ENCODE data around the gene SNX25. TPM values are rescaled to one million over a fixed set of nuclear protein-coding genes. Genes with fewer than 3 reads are reported as not detected.
A peak's percentile ranks its signal among the peaks of the same experiment; 100 is the strongest.

The SNX25 gene
- total and polyA plus RNA-seq, 2 experiments from 2014 or later = 6.9 to 25.0 TPM

DNA sequence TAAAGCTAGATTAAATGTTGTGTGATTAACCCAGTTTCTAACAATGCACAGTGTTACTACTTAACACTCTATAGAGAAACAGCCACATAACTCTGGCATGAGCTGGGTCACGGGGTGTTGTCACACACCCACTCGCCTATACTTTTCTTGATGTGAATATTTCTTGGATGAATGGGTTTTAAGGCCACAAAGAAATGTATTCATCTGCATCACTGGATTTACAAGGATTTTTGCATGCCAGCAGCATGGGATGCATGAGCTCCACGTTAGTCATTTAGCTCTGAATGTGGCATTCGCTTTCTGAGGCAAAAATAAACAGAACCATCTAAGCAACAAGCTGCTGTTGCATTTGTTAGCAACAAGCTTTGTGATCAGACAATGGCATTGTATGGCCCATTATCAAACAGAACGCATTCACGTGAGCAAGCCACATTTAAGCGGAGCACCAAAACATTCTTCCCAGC is 96.6 kb downstream of the SNX25 start (continued):
- TF ChIP-seq, protein P1, sequence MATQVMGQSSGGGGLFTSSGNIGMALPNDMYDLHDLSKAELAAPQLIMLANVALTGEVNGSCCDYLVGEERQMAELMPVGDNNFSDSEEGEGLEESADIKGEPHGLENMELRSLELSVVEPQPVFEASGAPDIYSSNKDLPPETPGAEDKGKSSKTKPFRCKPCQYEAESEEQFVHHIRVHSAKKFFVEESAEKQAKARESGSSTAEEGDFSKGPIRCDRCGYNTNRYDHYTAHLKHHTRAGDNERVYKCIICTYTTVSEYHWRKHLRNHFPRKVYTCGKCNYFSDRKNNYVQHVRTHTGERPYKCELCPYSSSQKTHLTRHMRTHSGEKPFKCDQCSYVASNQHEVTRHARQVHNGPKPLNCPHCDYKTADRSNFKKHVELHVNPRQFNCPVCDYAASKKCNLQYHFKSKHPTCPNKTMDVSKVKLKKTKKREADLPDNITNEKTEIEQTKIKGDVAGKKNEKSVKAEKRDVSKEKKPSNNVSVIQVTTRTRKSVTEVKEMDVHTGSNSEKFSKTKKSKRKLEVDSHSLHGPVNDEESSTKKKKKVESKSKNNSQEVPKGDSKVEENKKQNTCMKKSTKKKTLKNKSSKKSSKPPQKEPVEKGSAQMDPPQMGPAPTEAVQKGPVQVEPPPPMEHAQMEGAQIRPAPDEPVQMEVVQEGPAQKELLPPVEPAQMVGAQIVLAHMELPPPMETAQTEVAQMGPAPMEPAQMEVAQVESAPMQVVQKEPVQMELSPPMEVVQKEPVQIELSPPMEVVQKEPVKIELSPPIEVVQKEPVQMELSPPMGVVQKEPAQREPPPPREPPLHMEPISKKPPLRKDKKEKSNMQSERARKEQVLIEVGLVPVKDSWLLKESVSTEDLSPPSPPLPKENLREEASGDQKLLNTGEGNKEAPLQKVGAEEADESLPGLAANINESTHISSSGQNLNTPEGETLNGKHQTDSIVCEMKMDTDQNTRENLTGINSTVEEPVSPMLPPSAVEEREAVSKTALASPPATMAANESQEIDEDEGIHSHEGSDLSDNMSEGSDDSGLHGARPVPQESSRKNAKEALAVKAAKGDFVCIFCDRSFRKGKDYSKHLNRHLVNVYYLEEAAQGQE (IDR thresholded peaks at IDR 0.05; ENCODE audit: unreplicated experiment) = no peak

DNA sequence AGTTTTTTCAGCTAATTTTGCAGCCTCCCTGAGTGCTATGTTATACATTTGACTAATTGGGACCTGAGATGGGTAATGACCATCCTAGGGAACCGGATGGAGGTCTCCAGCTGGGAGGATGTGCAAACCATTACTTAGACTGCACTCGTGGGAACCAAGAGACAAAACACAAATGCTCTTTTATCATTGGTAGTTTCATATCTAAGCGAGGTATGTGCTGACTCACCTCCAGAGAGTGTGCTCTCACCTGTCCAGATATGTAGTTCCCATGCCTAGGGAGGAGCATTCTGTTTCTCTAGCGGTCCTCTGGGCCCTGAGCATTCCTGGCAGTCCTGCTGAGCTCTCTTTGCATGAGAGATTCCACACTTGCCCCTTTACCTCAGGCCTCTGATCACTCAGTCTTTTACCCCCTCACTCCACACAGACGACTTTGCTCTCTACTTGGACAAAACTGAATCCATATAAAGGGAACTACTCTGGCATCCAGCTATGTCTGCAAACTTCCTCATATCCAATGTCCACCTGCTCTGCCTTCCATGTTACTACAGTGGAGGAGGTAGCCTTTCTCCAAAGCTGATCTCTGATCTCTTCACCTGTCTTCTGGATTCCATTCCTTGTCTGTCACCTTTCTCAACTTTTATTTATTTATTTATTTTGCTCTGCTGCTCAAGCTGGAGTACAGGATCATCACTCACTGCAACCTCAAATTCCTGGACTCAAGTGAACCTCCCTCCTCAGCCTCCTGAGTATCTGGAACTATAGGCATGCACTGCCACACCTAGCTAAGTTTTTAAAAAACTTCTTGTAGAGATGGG is 97.9 kb downstream of the SNX25 start:
- H3K36me3 Mint-ChIP-seq (ENCODE audit: low read depth) = peaks cover 5% of the 10 kb centered on the region; the same call in 2 of the 3 replicates
- H3K36me3 ChIP-seq (ENCODE audit: insufficient read depth) = no peaks in the 10 kb centered on the region
- H3K79me2 ChIP-seq (replicated peaks; ENCODE audit: insufficient read depth) = no peaks in the 10 kb centered on the region
- 0 out of 2 replicates have a peak, but pooled peaks cover 2% of the 10 kb centered on the region for H3F3A ChIP-seq (replicated peaks; ENCODE audit: low read depth)
- DNase-seq (ENCODE audit: low spot score) (peak; percentile 51), ATAC-seq (peak; percentile 56)
- no peak overlapping the region for H2AFZ ChIP-seq
- no peaks in the 10 kb centered on the region for H3K27me3 ChIP-seq (ENCODE audit: insufficient read depth)
- H4K20me1 ChIP-seq (replicated peaks; ENCODE audit: insufficient read depth) = no peaks in the 10 kb centered on the region
- H3K4me3 Mint-ChIP-seq = no peak overlapping the region
- H3K9me2 ChIP-seq (ENCODE audit: insufficient read depth) = no peaks in the 10 kb centered on the region
- peaks cover 34% of the 10 kb centered on the region for H3K4me1 Mint-ChIP-seq
- H3K27ac ChIP-seq (ENCODE audit: low read depth) = peak overlapping the region; percentile 94
- peaks cover 2% of the 10 kb centered on the region for H3K27me3 Mint-ChIP-seq (ENCODE audit: insufficient read depth, low read depth, poor library complexity)
- peak overlapping the region; percentile 0; the same call in 1 of the 2 replicates for H3K4me2 ChIP-seq
- H3K4me1 ChIP-seq (ENCODE audit: insufficient read depth) = peaks cover 30% of the 10 kb centered on the region
- peak overlapping the region; percentile 74 for H3K27ac Mint-ChIP-seq
- no peaks in the 10 kb centered on the region for H3K9me3 Mint-ChIP-seq
- no peak overlapping the region for H3K4me3 ChIP-seq
- no peak for TF ChIP-seq STAT1 (IDR thresholded peaks at IDR 0.05; ENCODE audit: unreplicated experiment)
- no peak for TF ChIP-seq ZNF331 (CRISPR knock-in tag; IDR thresholded peaks at IDR 0.05; ENCODE audit: low read depth)
- TF ChIP-seq, protein P2, sequence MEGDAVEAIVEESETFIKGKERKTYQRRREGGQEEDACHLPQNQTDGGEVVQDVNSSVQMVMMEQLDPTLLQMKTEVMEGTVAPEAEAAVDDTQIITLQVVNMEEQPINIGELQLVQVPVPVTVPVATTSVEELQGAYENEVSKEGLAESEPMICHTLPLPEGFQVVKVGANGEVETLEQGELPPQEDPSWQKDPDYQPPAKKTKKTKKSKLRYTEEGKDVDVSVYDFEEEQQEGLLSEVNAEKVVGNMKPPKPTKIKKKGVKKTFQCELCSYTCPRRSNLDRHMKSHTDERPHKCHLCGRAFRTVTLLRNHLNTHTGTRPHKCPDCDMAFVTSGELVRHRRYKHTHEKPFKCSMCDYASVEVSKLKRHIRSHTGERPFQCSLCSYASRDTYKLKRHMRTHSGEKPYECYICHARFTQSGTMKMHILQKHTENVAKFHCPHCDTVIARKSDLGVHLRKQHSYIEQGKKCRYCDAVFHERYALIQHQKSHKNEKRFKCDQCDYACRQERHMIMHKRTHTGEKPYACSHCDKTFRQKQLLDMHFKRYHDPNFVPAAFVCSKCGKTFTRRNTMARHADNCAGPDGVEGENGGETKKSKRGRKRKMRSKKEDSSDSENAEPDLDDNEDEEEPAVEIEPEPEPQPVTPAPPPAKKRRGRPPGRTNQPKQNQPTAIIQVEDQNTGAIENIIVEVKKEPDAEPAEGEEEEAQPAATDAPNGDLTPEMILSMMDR (conservative IDR thresholded peaks at IDR 0.05; ENCODE audit: low read depth in 2 of 2) = no peak
- TF ChIP-seq, protein P1 (IDR thresholded peaks at IDR 0.05; ENCODE audit: unreplicated experiment) = no peak
- TF ChIP-seq, protein P3, sequence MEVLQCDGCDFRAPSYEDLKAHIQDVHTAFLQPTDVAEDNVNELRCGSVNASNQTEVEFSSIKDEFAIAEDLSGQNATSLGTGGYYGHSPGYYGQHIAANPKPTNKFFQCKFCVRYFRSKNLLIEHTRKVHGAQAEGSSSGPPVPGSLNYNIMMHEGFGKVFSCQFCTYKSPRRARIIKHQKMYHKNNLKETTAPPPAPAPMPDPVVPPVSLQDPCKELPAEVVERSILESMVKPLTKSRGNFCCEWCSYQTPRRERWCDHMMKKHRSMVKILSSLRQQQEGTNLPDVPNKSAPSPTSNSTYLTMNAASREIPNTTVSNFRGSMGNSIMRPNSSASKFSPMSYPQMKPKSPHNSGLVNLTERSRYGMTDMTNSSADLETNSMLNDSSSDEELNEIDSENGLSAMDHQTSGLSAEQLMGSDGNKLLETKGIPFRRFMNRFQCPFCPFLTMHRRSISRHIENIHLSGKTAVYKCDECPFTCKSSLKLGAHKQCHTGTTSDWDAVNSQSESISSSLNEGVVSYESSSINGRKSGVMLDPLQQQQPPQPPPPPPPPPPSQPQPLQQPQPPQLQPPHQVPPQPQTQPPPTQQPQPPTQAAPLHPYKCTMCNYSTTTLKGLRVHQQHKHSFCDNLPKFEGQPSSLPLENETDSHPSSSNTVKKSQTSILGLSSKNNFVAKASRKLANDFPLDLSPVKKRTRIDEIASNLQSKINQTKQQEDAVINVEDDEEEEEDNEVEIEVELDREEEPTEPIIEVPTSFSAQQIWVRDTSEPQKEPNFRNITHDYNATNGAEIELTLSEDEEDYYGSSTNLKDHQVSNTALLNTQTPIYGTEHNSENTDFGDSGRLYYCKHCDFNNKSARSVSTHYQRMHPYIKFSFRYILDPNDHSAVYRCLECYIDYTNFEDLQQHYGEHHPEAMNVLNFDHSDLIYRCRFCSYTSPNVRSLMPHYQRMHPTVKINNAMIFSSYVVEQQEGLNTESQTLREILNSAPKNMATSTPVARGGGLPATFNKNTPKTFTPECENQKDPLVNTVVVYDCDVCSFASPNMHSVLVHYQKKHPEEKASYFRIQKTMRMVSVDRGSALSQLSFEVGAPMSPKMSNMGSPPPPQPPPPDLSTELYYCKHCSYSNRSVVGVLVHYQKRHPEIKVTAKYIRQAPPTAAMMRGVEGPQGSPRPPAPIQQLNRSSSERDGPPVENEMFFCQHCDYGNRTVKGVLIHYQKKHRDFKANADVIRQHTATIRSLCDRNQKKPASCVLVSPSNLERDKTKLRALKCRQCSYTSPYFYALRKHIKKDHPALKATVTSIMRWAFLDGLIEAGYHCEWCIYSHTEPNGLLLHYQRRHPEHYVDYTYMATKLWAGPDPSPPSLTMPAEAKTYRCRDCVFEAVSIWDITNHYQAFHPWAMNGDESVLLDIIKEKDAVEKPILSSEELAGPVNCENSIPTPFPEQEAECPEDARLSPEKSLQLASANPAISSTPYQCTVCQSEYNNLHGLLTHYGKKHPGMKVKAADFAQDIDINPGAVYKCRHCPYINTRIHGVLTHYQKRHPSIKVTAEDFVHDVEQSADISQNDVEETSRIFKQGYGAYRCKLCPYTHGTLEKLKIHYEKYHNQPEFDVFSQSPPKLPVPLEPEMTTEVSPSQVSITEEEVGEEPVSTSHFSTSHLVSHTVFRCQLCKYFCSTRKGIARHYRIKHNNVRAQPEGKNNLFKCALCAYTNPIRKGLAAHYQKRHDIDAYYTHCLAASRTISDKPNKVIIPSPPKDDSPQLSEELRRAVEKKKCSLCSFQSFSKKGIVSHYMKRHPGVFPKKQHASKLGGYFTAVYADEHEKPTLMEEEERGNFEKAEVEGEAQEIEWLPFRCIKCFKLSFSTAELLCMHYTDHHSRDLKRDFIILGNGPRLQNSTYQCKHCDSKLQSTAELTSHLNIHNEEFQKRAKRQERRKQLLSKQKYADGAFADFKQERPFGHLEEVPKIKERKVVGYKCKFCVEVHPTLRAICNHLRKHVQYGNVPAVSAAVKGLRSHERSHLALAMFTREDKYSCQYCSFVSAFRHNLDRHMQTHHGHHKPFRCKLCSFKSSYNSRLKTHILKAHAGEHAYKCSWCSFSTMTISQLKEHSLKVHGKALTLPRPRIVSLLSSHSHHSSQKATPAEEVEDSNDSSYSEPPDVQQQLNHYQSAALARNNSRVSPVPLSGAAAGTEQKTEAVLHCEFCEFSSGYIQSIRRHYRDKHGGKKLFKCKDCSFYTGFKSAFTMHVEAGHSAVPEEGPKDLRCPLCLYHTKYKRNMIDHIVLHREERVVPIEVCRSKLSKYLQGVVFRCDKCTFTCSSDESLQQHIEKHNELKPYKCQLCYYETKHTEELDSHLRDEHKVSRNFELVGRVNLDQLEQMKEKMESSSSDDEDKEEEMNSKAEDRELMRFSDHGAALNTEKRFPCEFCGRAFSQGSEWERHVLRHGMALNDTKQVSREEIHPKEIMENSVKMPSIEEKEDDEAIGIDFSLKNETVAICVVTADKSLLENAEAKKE (CRISPR knock-in tag; IDR thresholded peaks at IDR 0.05) = no peak
- no peak for TF ChIP-seq POLR2AphosphoS5 (IDR thresholded peaks at IDR 0.05; ENCODE audit: low read depth)
- no peak for TF ChIP-seq EZH2 (IDR thresholded peaks at IDR 0.05; ENCODE audit: low read depth, unreplicated experiment)

Measured in GM23338 (cell line).